H7 (cell line): Measurements from ENCODE around the gene RPS13. TPM values are rescaled to one million over a fixed set of nuclear protein-coding genes. Genes with fewer than 3 reads are reported as not detected.
A peak's percentile ranks its signal among the peaks of the same experiment; 100 is the strongest.
"Not testable (repeated sequence)": the region's sequence is repeated elsewhere in the genome, so short reads cannot be mapped to it uniquely, and the experiment has no call there.

Source experiments
- DNase-seq: peaks from one replicate; pipeline ENCODE4 v3.0.0; 2012
- H3K27me3 ChIP-seq: 2 replicates; pipeline ENCODE4 v1.6.0; 2011; ENCODE audit warnings: mild to moderate bottlenecking, low read length; ENCODE audit not compliant: control insufficient read depth, insufficient read depth
- H3K36me3 ChIP-seq: replicated peaks from 2 replicates; pipeline ENCODE4 v1.5.1; 2011; ENCODE audit warnings: low read length; ENCODE audit not compliant: control insufficient read depth, insufficient read depth
- H3K4me3 ChIP-seq: 2 replicates; pipeline ENCODE4 v1.5.1; 2011; ENCODE audit warnings: low read depth, mild to moderate bottlenecking, control low read depth, low read length, moderate library complexity; ENCODE audit not compliant: insufficient read depth
- total RNA-seq: library from RNA; depleted of rRNA; stranded (reverse); fragments of >200 nt; shearing (Covaris generic); gene quantifications from 2 replicates; pipeline ENCODE4 v1.2.3, GENCODE V29; 2014; rRNA removed

The RPS13 gene
- total RNA-seq, 1 experiment from 2014 or later = 1,394 TPM

DNA sequence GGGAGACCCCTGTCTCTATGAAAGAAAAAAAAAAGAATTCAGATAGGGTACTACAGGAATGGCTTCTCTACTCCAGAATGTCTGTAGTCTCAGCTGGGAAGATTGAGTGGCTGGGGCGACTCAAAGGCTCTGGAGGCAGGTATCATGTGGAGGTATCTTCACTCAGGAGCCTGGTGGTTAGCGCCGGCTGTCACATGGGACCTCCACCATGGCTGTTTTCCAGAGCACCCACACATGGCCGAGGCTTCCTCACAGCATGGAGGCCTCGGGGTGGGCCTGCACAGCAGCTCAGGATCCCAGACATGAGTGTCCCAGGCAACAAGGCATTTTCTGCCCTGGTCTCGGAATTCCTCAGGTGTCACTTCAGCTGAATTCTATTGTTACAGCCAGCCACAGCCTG is 10.1 kb downstream of the RPS13 start:
- H3K4me3 ChIP-seq = no peak overlapping the region
- no peaks in the 10 kb centered on the region for H3K27me3 ChIP-seq
- no peak for DNase-seq
- no peaks in the 10 kb centered on the region for H3K36me3 ChIP-seq

DNA sequence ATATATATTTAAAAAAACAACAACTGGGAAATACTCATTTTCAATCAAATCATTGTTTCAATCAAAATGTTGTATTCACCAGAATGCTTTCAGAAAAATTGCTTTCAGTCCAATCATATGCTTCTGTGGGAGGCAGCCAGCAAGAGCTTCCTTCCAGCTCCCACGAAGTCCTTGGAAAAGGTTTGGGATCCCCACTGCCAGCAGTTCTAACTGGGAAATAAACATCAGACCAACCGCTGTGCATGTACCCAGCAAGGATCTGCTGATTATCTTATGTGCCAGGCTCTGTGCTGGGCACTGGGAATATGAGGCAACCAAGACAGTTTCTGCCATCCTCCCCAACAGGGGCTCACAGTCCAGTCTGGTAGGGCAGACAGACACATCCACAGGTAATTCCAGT is 10.8 kb downstream of the RPS13 start:
- H3K4me3 ChIP-seq = no peak overlapping the region
- no peak for DNase-seq
- no peaks in the 10 kb centered on the region for H3K36me3 ChIP-seq
- no peaks in the 10 kb centered on the region for H3K27me3 ChIP-seq

DNA sequence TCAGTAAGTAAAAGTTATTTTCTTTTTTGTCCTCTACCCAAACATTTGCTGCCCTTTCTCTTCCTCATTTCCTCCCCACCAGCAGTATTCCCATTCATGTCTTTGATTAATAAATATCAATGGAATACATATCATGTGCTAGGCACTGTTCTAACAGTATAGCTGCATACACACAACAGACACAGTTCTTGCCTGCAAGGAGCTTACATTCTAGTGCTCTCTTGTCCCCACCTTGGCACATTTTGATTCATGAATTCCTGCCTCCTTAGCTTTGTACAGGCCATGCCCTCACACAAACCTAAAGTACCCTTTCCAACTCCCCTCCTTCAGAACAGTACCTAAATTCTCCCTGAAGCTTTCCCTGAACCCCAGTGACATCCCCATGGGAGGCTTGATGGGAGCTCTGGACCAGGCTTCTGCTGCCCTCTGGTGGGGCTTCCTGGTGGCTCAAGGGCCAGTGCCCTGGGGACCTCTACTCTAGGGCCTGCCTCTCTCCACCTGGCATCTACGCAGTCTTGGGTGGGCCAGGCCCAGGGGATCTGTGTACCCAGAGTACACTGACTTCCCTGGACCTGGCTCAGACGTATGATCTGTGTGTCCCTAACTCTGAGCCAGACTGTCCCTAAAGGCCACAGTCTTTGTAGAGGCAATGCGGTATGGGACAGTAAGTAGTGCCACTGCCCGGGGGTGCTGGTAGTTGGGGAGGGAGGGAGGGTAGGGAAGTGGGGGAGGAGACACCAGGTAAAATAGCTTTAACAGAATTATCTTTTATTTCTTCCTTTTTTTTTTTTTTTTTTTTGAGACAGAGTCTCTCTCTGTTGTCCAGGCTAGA is 14.1 kb downstream of the RPS13 start:
- Histone ChIP-seq H3K4me3 (no peak overlapping the region), H3K27me3 (no peaks in the 10 kb centered on the region), H3K36me3 (no peaks in the 10 kb centered on the region)
- DNase-seq = peak; percentile 78

DNA sequence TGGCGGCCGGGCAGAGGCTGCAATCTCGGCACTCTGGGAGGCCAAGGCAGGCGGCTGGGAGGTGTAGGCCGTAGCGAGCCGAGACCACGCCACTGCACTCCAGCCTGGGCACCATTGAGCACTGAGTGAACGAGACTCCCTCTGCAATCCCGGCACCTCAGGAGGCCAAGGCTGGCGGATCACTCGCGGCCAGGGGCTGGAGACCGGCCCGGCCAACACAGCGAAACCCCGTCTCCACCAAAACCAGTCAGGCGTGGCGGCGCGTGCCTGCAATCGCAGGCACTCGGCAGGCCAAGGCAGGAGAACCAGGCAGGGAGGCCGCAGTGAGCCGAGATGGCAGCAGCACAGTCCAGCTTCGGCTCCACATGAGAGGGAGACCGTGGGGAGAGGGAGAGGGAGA is 26.3 kb downstream of the RPS13 start:
- not testable (repeated sequence) for H3K4me3 ChIP-seq, DNase-seq, H3K36me3 ChIP-seq, H3K27me3 ChIP-seq

DNA sequence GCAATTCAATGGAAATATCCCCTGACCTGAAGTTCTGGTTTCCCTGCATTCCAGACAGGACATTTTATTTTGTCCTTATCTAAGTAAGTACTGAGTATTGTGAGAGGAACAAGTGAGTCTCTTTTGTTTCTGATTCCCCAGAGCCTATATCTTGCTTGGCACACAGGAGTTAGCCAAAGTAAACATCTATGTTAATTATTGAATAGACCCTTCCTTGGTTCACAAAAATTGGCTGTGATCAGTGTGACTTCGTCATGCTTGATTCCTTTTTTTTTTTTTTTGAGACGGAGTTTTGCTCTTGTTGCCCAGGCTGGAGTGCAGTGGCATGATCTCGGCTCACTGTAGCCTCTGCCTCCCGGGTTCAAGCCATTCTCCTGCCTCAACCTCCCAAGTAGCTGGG is 29.0 kb downstream of the RPS13 start:
- DNase-seq, H3K27me3 ChIP-seq, H3K4me3 ChIP-seq, H3K36me3 ChIP-seq: not testable (repeated sequence)

DNA sequence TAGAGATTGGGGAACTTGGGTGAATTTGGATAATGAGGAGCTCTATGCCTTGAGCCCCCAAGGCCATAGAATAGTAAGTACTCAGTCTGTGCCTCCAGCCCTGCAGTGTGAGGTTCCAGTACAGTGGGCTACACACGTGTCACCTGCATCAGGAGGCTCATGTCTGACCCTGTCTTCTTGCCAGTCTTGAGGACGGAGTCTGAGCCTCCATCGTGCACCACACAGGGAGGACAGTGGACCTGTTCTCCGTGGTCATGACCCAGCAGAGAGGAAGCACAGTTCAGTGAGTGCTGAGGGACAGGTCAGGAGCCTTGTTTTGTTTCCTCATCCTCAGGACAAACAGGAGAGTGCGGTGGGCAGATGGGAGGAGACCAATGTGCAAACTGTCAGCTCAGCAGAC is 30.8 kb downstream of the RPS13 start:
- no peak for DNase-seq
- Histone ChIP-seq H3K27me3 (no peaks in the 10 kb centered on the region; the same call in 1 of the 2 replicates), H3K4me3 (no peak overlapping the region), H3K36me3 (no peaks in the 10 kb centered on the region)

DNA sequence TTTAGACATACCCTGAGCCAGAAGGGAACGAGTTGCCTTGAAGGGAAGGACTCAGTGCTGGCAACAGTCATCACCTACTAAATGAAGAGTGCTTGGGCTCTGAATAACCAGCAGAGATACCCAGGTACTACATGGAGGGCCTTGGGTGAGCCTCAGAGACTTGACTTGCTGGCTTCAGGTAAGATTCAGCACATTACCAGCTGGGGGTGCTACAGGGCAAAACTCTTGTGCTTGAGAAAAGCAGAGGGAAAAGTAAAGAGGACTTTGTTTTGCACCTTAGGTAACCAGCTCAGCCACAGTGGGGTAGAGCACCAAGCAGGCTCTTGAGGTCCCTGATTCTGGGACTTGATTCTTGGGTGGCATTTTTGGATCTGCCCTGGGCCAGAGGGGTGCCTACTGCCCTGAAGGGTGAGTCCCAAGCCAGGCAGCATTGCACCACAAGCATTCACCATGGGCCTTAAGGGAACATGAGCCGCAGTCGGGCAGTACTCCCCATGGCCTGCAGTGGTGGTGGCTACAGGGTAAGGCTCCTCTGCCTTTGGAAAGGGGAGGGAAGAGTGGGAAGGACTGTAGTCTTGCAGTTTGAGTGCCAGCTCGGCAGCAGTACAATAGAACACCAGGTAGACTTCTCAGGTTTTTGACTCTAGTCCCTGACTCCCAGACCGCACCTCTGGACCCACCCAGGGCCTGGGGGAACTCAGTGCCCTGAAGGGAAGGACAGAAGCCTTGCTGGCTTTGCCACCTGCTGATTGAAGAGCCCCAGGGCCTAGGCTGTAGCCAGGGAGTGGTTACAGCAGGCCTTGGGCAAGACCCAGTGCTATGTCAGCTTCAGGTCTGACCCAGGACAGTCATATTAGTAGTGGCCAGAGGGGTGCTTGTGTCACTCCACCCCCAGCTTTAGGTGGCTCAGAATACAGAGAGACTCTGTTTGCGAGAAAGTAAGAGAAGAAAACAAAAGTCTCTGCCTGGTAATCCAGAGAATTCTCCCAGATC is 40.5 kb downstream of the RPS13 start:
- peak; percentile 39 for DNase-seq

DNA sequence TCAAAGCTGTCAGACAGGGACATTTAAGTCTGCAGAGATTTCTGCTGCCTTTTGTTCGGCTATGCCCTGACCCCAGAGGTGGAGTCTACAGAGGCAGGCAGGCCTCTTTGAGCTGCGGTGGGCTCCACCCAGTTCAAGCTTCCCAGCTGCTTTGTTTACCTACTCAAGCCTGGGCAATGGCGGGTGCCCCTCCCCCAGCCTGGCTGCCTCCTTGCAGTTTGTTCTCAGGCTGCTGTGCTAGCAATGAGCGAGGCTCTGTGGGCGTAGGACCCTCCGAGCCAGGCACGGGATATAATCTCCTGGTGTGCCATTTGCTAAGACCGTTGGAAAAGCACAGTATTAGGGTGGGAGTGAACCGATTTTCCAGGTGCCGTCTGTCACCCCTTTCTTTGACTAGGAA is 43.4 kb downstream of the RPS13 start:
- DNase-seq, H3K4me3 ChIP-seq, H3K27me3 ChIP-seq, H3K36me3 ChIP-seq: not testable (repeated sequence)

More for the DNA sequence above, 40.5 kb downstream of the RPS13 start:
- H3K27me3 ChIP-seq = no peaks in the 10 kb centered on the region; the same call in 1 of the 2 replicates
- no peaks in the 10 kb centered on the region for H3K36me3 ChIP-seq
- no peak overlapping the region for H3K4me3 ChIP-seq

DNA sequence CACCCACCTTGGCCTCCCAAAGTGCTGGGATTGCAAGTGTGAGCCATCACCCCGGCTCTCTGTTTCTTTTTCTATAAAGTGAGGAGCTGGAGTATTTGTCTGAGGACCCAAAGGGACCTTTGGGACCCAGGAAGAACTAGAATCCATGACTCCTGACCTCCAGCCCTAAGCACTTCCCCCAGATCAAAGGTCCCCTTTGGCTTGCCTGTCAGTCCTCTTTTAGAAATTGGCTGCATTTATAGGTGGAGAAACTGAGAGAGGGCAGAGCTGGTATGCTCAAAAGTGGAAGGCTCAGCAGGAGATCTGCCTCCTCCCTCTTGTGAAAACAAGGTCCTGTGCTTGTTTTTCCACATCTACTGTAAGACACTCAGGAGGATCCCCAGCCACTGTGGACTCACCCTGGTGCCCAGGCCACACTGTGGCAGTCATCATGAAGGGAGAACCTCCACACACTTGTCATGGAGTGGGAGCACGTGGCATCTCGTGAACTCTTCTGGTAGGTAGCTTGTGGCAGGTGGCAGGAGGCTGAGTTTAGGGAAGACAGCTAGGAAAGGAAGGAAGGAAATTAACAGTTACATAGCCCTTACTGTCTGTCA is 50.9 kb downstream of the RPS13 start:
- DNase-seq = no peak

DNA sequence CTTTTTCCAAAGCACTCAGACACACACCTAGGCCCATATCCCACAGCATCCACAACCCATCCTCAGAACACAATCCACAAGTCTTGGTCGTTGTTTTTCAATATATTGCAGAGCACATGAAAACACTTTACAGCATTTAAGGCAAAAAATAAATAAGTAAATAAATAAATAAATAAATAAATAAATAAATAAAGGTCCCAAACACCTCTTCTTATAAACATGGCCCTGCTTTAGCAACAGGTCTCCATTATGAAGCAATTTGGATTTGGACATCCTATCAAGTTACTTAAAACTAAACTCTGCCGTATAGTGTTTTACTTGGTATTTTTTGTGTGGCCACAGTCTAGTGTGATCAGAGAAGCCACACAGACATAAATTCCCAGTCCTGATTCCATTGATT is 52.5 kb downstream of the RPS13 start:
- no peak overlapping the region for H3K4me3 ChIP-seq
- no peaks in the 10 kb centered on the region for H3K36me3 ChIP-seq
- H3K27me3 ChIP-seq = no peaks in the 10 kb centered on the region
- no peak for DNase-seq

More for the DNA sequence above, 50.9 kb downstream of the RPS13 start:
- Histone ChIP-seq H3K27me3 (no peaks in the 10 kb centered on the region), H3K4me3 (no peak overlapping the region), H3K36me3 (no peaks in the 10 kb centered on the region)

Other genes with a start within 250 kb of the RPS13 start
- gene PLEKHA7, start 63.3 kb downstream of the RPS13 start, total RNA-seq = 4.2 and 7.6 TPM in 2 replicates
- gene PIK3C2A, start 130.3 kb upstream of the RPS13 start, total RNA-seq = 29.0 and 65.8 TPM in 2 replicates
- gene NUCB2, start 199.1 kb upstream of the RPS13 start, total RNA-seq = 4.1 and 4.9 TPM in 2 replicates